ENCODE measurements around the gene SLC6A7.
A peak's percentile ranks its signal among the peaks of the same experiment; 100 is the strongest.

The SLC6A7 gene

GRCh38 chr5:150210644-150211043, 20.8 kb downstream of the SLC6A7 start:
- Mint-ChIP-seq H3K4me3 (no peak overlapping the region), H3K36me3 (no peaks in the 10 kb centered on the region), H3K27ac (no peak overlapping the region), H3K9me3 (no peaks in the 10 kb centered on the region), H3K4me1 (peaks cover 29% of the 10 kb centered on the region)
- DNase-seq (ENCODE audit: low spot score in 2 of 2) (no peak), ATAC-seq (no peak)

GRCh38 chr5:150211156-150212030, 21.5 kb downstream of the SLC6A7 start:
- ATAC-seq (no peak), DNase-seq (ENCODE audit: low spot score in 2 of 2) (no peak)
- no peak overlapping the region for H3K4me3 Mint-ChIP-seq
- peaks cover 26% of the 10 kb centered on the region for H3K4me1 Mint-ChIP-seq
- no peaks in the 10 kb centered on the region for H3K9me3 Mint-ChIP-seq
- no peak overlapping the region for H3K27ac Mint-ChIP-seq
- no peaks in the 10 kb centered on the region for H3K36me3 Mint-ChIP-seq

GRCh38 chr5:150213530-150213929, 23.7 kb downstream of the SLC6A7 start:
- Mint-ChIP-seq H3K36me3 (no peaks in the 10 kb centered on the region), H3K4me1 (peaks cover 24% of the 10 kb centered on the region), H3K27ac (peak overlapping the region; percentile 6), H3K9me3 (no peaks in the 10 kb centered on the region), H3K4me3 (no peak overlapping the region)
- DNase-seq (ENCODE audit: low spot score in 2 of 2): no peak
- ATAC-seq: no peak

GRCh38 chr5:150214289-150214688, 24.4 kb downstream of the SLC6A7 start:
- Mint-ChIP-seq H3K9me3 (no peaks in the 10 kb centered on the region), H3K4me1 (peaks cover 19% of the 10 kb centered on the region), H3K27ac (peak overlapping the region; percentile 63), H3K4me3 (no peak overlapping the region), H3K36me3 (no peaks in the 10 kb centered on the region)
- DNase-seq (ENCODE audit: low spot score in 2 of 2) (no peak), ATAC-seq (no peak)

GRCh38 chr5:150215979-150216944, 26.4 kb downstream of the SLC6A7 start:
- Mint-ChIP-seq H3K36me3 (no peaks in the 10 kb centered on the region), H3K27ac (no peak overlapping the region), H3K4me3 (no peak overlapping the region), H3K9me3 (no peaks in the 10 kb centered on the region), H3K4me1 (peaks cover 10% of the 10 kb centered on the region)
- ATAC-seq (no peak), DNase-seq (ENCODE audit: low spot score in 2 of 2) (no peak)

GRCh38 chr5:150217038-150217437, 27.2 kb downstream of the SLC6A7 start:
- no peak for ATAC-seq
- Mint-ChIP-seq H3K9me3 (no peaks in the 10 kb centered on the region), H3K4me1 (peaks cover 10% of the 10 kb centered on the region), H3K36me3 (no peaks in the 10 kb centered on the region), H3K4me3 (no peak overlapping the region), H3K27ac (no peak overlapping the region)
- no peak for DNase-seq (ENCODE audit: low spot score in 2 of 2)

GRCh38 chr5:150217873-150218692, 28.2 kb downstream of the SLC6A7 start:
- peak; percentile 84 for ATAC-seq
- no peaks in the 10 kb centered on the region for H3K36me3 Mint-ChIP-seq
- H3K9me3 Mint-ChIP-seq: no peaks in the 10 kb centered on the region
- H3K27ac Mint-ChIP-seq: no peak overlapping the region
- peaks cover 10% of the 10 kb centered on the region for H3K4me1 Mint-ChIP-seq
- H3K4me3 Mint-ChIP-seq: no peak overlapping the region
- peak; percentile 78 to 90 for DNase-seq (ENCODE audit: low spot score in 2 of 2)

- Mint-ChIP-seq H3K9me3 (no peaks in the 10 kb centered on the region), H3K36me3 (no peaks in the 10 kb centered on the region), H3K4me3 (no peak overlapping the region), H3K4me1 (peaks cover 10% of the 10 kb centered on the region), H3K27ac (no peak overlapping the region)
- ATAC-seq (no peak), DNase-seq (ENCODE audit: low spot score in 2 of 2) (no peak)
These were observed 28.8 kb downstream of the SLC6A7 start for GRCh38 chr5:150218693-150219035.

- DNase-seq (ENCODE audit: low spot score in 2 of 2) (no peak), ATAC-seq (no peak)
- no peak overlapping the region for H3K27ac Mint-ChIP-seq
- H3K4me3 Mint-ChIP-seq: no peak overlapping the region
- no peaks in the 10 kb centered on the region for H3K36me3 Mint-ChIP-seq
- H3K4me1 Mint-ChIP-seq: peaks cover 10% of the 10 kb centered on the region
- no peaks in the 10 kb centered on the region for H3K9me3 Mint-ChIP-seq
These were observed 29.3 kb downstream of the SLC6A7 start for GRCh38 chr5:150219142-150219541.

- Mint-ChIP-seq H3K27ac (no peak overlapping the region), H3K36me3 (no peaks in the 10 kb centered on the region), H3K4me1 (peaks cover 10% of the 10 kb centered on the region), H3K9me3 (no peaks in the 10 kb centered on the region), H3K4me3 (no peak overlapping the region)
- no peak for ATAC-seq
- DNase-seq (ENCODE audit: low spot score in 2 of 2): no peak
These were observed 30.0 kb downstream of the SLC6A7 start for GRCh38 chr5:150219861-150220260.

- Mint-ChIP-seq H3K4me1 (peaks cover 10% of the 10 kb centered on the region), H3K36me3 (no peaks in the 10 kb centered on the region), H3K4me3 (no peak overlapping the region), H3K9me3 (no peaks in the 10 kb centered on the region), H3K27ac (peak overlapping the region; percentile 43)
- DNase-seq (ENCODE audit: low spot score in 2 of 2) (no peak), ATAC-seq (no peak)
These were observed 31.6 kb downstream of the SLC6A7 start for GRCh38 chr5:150221471-150221870.

GRCh38 chr5:150222906-150223305, 33.0 kb downstream of the SLC6A7 start:
- no peaks in the 10 kb centered on the region for H3K36me3 Mint-ChIP-seq
- ATAC-seq (no peak), DNase-seq (ENCODE audit: low spot score in 2 of 2) (no peak)
- H3K4me1 Mint-ChIP-seq: peaks cover 3% of the 10 kb centered on the region
- H3K9me3 Mint-ChIP-seq: no peaks in the 10 kb centered on the region
- H3K27ac Mint-ChIP-seq: no peak overlapping the region
- H3K4me3 Mint-ChIP-seq: no peak overlapping the region

- DNase-seq (ENCODE audit: low spot score in 2 of 2) (no peak), ATAC-seq (no peak)
- no peaks in the 10 kb centered on the region for H3K36me3 Mint-ChIP-seq
- no peaks in the 10 kb centered on the region for H3K9me3 Mint-ChIP-seq
- no peak overlapping the region for H3K4me3 Mint-ChIP-seq
- no peaks in the 10 kb centered on the region for H3K4me1 Mint-ChIP-seq
- H3K27ac Mint-ChIP-seq: no peak overlapping the region
These were observed 33.6 kb downstream of the SLC6A7 start for GRCh38 chr5:150223474-150223873.

GRCh38 chr5:150224483-150225027, 34.7 kb downstream of the SLC6A7 start:
- ATAC-seq (no peak), DNase-seq (ENCODE audit: low spot score in 2 of 2) (no peak)
- Mint-ChIP-seq H3K4me3 (no peak overlapping the region), H3K36me3 (no peaks in the 10 kb centered on the region), H3K9me3 (no peaks in the 10 kb centered on the region), H3K4me1 (no peaks in the 10 kb centered on the region), H3K27ac (no peak overlapping the region)

GRCh38 chr5:150227036-150227435, 37.2 kb downstream of the SLC6A7 start:
- H3K4me1 Mint-ChIP-seq: no peaks in the 10 kb centered on the region
- H3K4me3 Mint-ChIP-seq: no peak overlapping the region
- H3K36me3 Mint-ChIP-seq: no peaks in the 10 kb centered on the region
- no peak overlapping the region for H3K27ac Mint-ChIP-seq
- DNase-seq (ENCODE audit: low spot score in 2 of 2) (no peak), ATAC-seq (no peak)
- H3K9me3 Mint-ChIP-seq: no peaks in the 10 kb centered on the region
